Measurements from ENCODE around the gene ANAPC5. TPM values are rescaled to one million over a fixed set of nuclear protein-coding genes. Genes with fewer than 3 reads are reported as not detected.

The ANAPC5 gene
- total RNA-seq, 1 experiment from 2014 or later = 101 TPM

DNA sequence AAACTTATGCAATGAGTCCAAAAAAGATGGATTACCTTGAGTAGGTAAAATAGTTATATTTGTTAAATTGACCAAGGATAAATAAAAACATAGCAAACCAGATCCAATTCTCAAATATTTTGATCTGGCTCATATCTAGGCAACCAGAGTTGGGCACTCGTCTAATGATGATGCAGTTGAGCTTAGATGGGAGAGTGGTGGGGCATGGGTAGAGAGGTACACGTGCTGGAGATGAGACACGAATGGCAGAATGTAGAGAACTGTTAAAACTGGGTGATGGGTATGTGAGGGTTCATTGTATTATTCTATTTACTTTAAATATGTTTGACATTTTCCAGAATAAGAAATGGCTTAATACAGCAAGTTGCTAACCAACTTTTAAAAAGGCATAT, 40.1 kb upstream of the ANAPC5 start:
- Histone ChIP-seq H3K4ac (ENCODE audit: low read depth, low read length) (no peak overlapping the region), H3K79me2 (ENCODE audit: insufficient read depth, low read length) (0 out of 2 replicates have a peak, but pooled peaks cover 2% of the 10 kb centered on the region), H3K23ac (ENCODE audit: insufficient read length, low read depth, low read length) (no peak overlapping the region), H2BK12ac (ENCODE audit: insufficient read length, low read depth, low read length) (no peak overlapping the region), H4K5ac (ENCODE audit: insufficient read length, low read depth, low read length) (no peak overlapping the region), H4K8ac (replicated peaks; ENCODE audit: insufficient read length, low read depth, low read length) (no peak overlapping the region), H3T11ph (ENCODE audit: low read length) (no peak overlapping the region), H2BK120ac (ENCODE audit: low read depth, low read length, poor library complexity, severe bottlenecking) (no peak overlapping the region), H2AFZ (ENCODE audit: low read length) (no peak overlapping the region), H2AK5ac (ENCODE audit: insufficient read length, low read length) (no peak overlapping the region), H3K56ac (ENCODE audit: insufficient read length, low read depth, low read length) (no peak overlapping the region), H2BK20ac (ENCODE audit: low read depth, low read length, poor library complexity, severe bottlenecking) (no peak overlapping the region), H3K23me2 (ENCODE audit: insufficient read length, low read depth, low read length, poor library complexity, severe bottlenecking) (no peaks in the 10 kb centered on the region), H2BK15ac (ENCODE audit: low read depth, low read length) (no peak overlapping the region), H3K79me1 (ENCODE audit: insufficient read depth, low read depth, low read length, poor library complexity, severe bottlenecking) (no peaks in the 10 kb centered on the region), H3K4me2 (ENCODE audit: insufficient read depth, insufficient read length, low read length) (no peak overlapping the region), H4K20me1 (ENCODE audit: control insufficient read depth, insufficient read depth, insufficient read length) (no peaks in the 10 kb centered on the region), H4K91ac (ENCODE audit: insufficient read length, low read depth, low read length) (no peak overlapping the region), H3K14ac (ENCODE audit: insufficient read depth, low read length) (no peak overlapping the region), H3K18ac (ENCODE audit: insufficient read length, low read depth, low read length) (no peak overlapping the region), H2BK5ac (ENCODE audit: insufficient read length, low read length) (no peak overlapping the region), H3K4me1 (ENCODE audit: insufficient read depth, low read length) (peaks cover 4% of the 10 kb centered on the region; the same call in 1 of the 2 replicates), H3K27ac (ENCODE audit: insufficient read length, low read depth, low read length) (no peak overlapping the region), H3K9me3 (ENCODE audit: control insufficient read depth, low read depth, low read length) (no peaks in the 10 kb centered on the region), H3K9ac (ENCODE audit: extremely low read depth, insufficient read length, low read length) (no peak overlapping the region), H3K27me3 (ENCODE audit: insufficient read depth, low read length) (no peaks in the 10 kb centered on the region)
- no peaks in the 10 kb centered on the region for H3K9me3 Mint-ChIP-seq
- TF ChIP-seq, protein P1, sequence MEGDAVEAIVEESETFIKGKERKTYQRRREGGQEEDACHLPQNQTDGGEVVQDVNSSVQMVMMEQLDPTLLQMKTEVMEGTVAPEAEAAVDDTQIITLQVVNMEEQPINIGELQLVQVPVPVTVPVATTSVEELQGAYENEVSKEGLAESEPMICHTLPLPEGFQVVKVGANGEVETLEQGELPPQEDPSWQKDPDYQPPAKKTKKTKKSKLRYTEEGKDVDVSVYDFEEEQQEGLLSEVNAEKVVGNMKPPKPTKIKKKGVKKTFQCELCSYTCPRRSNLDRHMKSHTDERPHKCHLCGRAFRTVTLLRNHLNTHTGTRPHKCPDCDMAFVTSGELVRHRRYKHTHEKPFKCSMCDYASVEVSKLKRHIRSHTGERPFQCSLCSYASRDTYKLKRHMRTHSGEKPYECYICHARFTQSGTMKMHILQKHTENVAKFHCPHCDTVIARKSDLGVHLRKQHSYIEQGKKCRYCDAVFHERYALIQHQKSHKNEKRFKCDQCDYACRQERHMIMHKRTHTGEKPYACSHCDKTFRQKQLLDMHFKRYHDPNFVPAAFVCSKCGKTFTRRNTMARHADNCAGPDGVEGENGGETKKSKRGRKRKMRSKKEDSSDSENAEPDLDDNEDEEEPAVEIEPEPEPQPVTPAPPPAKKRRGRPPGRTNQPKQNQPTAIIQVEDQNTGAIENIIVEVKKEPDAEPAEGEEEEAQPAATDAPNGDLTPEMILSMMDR (conservative IDR thresholded peaks at IDR 0.05) = no peak
- no peak for DNase-seq
- H3K27ac Mint-ChIP-seq = no peak overlapping the region
- no peaks in the 10 kb centered on the region for H3K36me3 Mint-ChIP-seq (ENCODE audit: insufficient read depth in 1 of 3, low read depth in 3 of 3)
- no CpG with 5 or more reads among the region's 3 CpGs for WGBS (ENCODE audit: extremely low coverage, insufficient read length, low lambda C conversion rate)
- H3K27me3 Mint-ChIP-seq (ENCODE audit: low read depth) = 0 out of 2 replicates have a peak, but pooled peaks cover 2% of the 10 kb centered on the region
- H3K4me1 Mint-ChIP-seq = peaks cover 4% of the 10 kb centered on the region in 2 experiments; a peak in 1 of 4 replicates
- no peak overlapping the region for H3K4me3 Mint-ChIP-seq
